HG03575 (cell line): ENCODE results near the gene HDLBP.

Experiments used
- ATAC-seq: cut with Tn5 transposase; IDR thresholded peaks from one replicate; pipeline ENCODE4 v1.9.1; 2021; ENCODE audit not compliant: unreplicated experiment, insufficient number of reproducible peaks, low FRiP score; ENCODE audit errors: extremely low read depth

HDLBP gene

GRCh38 chr2:241223211-241224017 is 92.1 kb downstream of the HDLBP start:
- no peak for ATAC-seq

GRCh38 chr2:241219856-241220356 is 95.6 kb downstream of the HDLBP start:
- ATAC-seq: no peak

GRCh38 chr2:241219030-241219382 is 96.5 kb downstream of the HDLBP start:
- ATAC-seq: no peak

- ATAC-seq: no peak
Observed at GRCh38 chr2:241218131-241219029, 97.1 kb downstream of the HDLBP start.

GRCh38 chr2:241217320-241218031 is 98.0 kb downstream of the HDLBP start:
- ATAC-seq: no peak

GRCh38 chr2:241216211-241216761 is 99.2 kb downstream of the HDLBP start:
- no peak for ATAC-seq

- no peak for ATAC-seq
Observed at GRCh38 chr2:241215421-241215820, 100.1 kb downstream of the HDLBP start.

- ATAC-seq: no peak
Observed at GRCh38 chr2:241214766-241215165, 100.7 kb downstream of the HDLBP start.

- no peak for ATAC-seq
Observed at GRCh38 chr2:241214209-241214608, 101.3 kb downstream of the HDLBP start.

GRCh38 chr2:241213567-241213966 is 101.9 kb downstream of the HDLBP start:
- ATAC-seq: no peak

- ATAC-seq: no peak
Observed at GRCh38 chr2:241213041-241213440, 102.4 kb downstream of the HDLBP start.

GRCh38 chr2:241211276-241211675 is 104.2 kb downstream of the HDLBP start:
- ATAC-seq: no peak

- no peak for ATAC-seq
Observed at GRCh38 chr2:241209271-241209670, 106.2 kb downstream of the HDLBP start.

GRCh38 chr2:241208058-241208457 is 107.4 kb downstream of the HDLBP start:
- ATAC-seq: no peak

GRCh38 chr2:241207641-241208040 is 107.8 kb downstream of the HDLBP start:
- no peak for ATAC-seq

- no peak for ATAC-seq
Observed at GRCh38 chr2:241207151-241207550, 108.3 kb downstream of the HDLBP start.

GRCh38 chr2:241205086-241205485 is 110.4 kb downstream of the HDLBP start:
- ATAC-seq: no peak

- no peak for ATAC-seq
Observed at GRCh38 chr2:241204490-241204889, 111.0 kb downstream of the HDLBP start.

GRCh38 chr2:241204010-241204384 is 111.5 kb downstream of the HDLBP start:
- no peak for ATAC-seq
